Cardiac fibroblast (primary cell): ENCODE measurements around the gene HAAO.

Experiments
- DNase-seq, 2 donors: peaks; one replicate each; pipeline versions ENCODE4 v3.0.0 to v3.0.0-alpha.2; 2010; ENCODE audit warnings: low read depth in 2 of 2
- H3K4me3 ChIP-seq, 2 donors: replicated peaks in 1 of 2; 1 replicate in 1 of 2; 2 replicates in 1 of 2; pipeline ENCODE4 v1.5.1; 2011; ENCODE audit warnings: low read depth in 2 of 2, low read length in 2 of 2, mild to moderate bottlenecking in 2 of 2, moderate library complexity in 1 of 2
- TF ChIP-seq, protein P1 (sequence below): IDR thresholded peaks from one replicate; pipeline ENCODE4 v1.5.1; 2011; ENCODE audit warnings: low read depth, mild to moderate bottlenecking, low read length, inconsistent platforms

HAAO gene

GRCh38 chr2:42723465-42723864, 68.9 kb downstream of the HAAO start:
- H3K4me3 ChIP-seq = no peak overlapping the region
- TF ChIP-seq, protein P1, sequence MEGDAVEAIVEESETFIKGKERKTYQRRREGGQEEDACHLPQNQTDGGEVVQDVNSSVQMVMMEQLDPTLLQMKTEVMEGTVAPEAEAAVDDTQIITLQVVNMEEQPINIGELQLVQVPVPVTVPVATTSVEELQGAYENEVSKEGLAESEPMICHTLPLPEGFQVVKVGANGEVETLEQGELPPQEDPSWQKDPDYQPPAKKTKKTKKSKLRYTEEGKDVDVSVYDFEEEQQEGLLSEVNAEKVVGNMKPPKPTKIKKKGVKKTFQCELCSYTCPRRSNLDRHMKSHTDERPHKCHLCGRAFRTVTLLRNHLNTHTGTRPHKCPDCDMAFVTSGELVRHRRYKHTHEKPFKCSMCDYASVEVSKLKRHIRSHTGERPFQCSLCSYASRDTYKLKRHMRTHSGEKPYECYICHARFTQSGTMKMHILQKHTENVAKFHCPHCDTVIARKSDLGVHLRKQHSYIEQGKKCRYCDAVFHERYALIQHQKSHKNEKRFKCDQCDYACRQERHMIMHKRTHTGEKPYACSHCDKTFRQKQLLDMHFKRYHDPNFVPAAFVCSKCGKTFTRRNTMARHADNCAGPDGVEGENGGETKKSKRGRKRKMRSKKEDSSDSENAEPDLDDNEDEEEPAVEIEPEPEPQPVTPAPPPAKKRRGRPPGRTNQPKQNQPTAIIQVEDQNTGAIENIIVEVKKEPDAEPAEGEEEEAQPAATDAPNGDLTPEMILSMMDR = no peak
- no peak for DNase-seq

DNA sequence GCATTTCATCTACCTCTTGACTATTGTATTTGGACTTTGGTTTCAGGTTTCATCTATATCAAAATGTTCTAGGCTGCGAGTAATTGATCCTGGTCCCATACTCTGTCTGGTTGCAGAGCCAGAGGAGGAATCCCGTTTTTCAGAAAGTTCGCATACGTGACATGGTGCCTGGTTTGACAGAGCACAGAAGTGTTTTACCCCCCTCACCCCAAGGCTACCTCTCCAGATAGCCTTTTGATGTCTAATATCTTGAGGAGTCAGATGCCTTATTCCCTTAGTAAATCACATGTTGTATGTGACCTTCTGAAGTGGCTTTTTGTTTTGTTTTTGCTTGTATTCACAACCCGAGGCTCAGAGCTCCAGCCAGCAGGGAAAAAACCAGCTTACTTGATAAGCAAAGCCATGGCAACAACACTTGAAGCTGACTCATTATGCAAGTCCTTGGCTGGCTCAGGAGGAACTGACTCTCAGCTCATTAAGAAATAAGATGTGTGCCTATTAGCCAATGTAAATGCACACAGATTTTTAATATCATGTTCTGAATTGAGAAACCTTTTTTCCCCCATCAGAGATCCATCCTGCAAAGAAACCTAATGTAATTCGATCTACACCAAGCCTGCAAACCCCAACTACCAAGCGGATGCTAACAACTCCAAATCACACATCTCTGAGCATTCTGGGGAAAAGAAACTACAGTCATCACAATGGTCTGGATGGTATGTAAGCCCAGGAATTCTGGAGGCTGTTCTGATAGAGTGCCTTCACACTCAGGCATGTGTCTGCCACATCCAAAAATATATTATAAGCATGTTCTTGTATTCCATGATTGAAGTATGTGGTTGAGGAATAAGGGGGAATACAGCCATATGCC, 69.8 kb downstream of the HAAO start:
- H3K4me3 ChIP-seq = no peak overlapping the region
- peak; percentile 85 to 96 for DNase-seq
- TF ChIP-seq, protein P1 = no peak

GRCh38 chr2:42721898-42722297, 70.5 kb downstream of the HAAO start:
- TF ChIP-seq, protein P1 = no peak
- no peak for DNase-seq

More at GRCh38 chr2:42721898-42722297, 70.5 kb downstream of the HAAO start:
- H3K4me3 ChIP-seq = no peak overlapping the region
